SK-N-DZ (cell line): ENCODE results near the gene PROSER1. TPM values are rescaled to one million over a fixed set of nuclear protein-coding genes. Genes with fewer than 3 reads are reported as not detected.
A peak's percentile ranks its signal among the peaks of the same experiment; 100 is the strongest.
"Not testable (repeated sequence)": the region's sequence is repeated elsewhere in the genome, so short reads cannot be mapped to it uniquely, and the experiment has no call there.

Source experiments
- DNase-seq: peaks from one replicate; pipeline ENCODE4 v3.0.0-alpha.2; 2015; ENCODE audit warnings: low spot score
- polyA plus RNA-seq, 2 experiments: library from polyadenylated mRNA; depleted of rRNA; stranded (reverse); fragments of >200 nt; gene quantifications; 2 replicates each; pipeline ENCODE4 v1.2.3, GENCODE V29; 2014

Gene PROSER1
- 22.7 and 23.5 TPM in 2 replicates for polyA plus RNA-seq (2014; cell fraction: cytosol; rRNA removed)
- 37.1 and 54.0 TPM in 2 replicates for polyA plus RNA-seq (2014; cell fraction: nucleus; rRNA removed)

GRCh38 chr13:39037880-39038568 lies at the start of gene PROSER1, which contains the start of gene NHLRC3:
TSS of gene PROSER1 (minus strand) at chr13:39038089. CDS start at chr13:39037242, 847 bp downstream.
TSS of gene NHLRC3 (plus strand) at chr13:39038456. CDS start at chr13:39038640, 184 bp downstream.
- DNase-seq: peak; percentile 96

GRCh38 chr13:39086251-39086945 lies 48.5 kb upstream of the PROSER1 start:
- not testable (repeated sequence) for DNase-seq

GRCh38 chr13:39073983-39074382 lies 36.1 kb upstream of the PROSER1 start:
- no peak for DNase-seq

- no peak for DNase-seq
Observed at GRCh38 chr13:39072842-39073241, 35.0 kb upstream of the PROSER1 start.

GRCh38 chr13:39062004-39062403 lies 24.1 kb upstream of the PROSER1 start:
- no peak for DNase-seq

- no peak for DNase-seq
Observed at GRCh38 chr13:39058040-39058439, 20.2 kb upstream of the PROSER1 start.

- no peak for DNase-seq
Observed at GRCh38 chr13:39056018-39056417, 18.1 kb upstream of the PROSER1 start.

- DNase-seq: no peak
Observed at GRCh38 chr13:39054112-39054511, 16.2 kb upstream of the PROSER1 start.

- DNase-seq: no peak
Observed at GRCh38 chr13:39052944-39053343, 15.1 kb upstream of the PROSER1 start.

GRCh38 chr13:39051157-39051556 lies 13.3 kb upstream of the PROSER1 start:
- peak; percentile 35 for DNase-seq

- no peak for DNase-seq
Observed at GRCh38 chr13:39049274-39049673, 11.4 kb upstream of the PROSER1 start.

GRCh38 chr13:39048806-39049205 lies 10.9 kb upstream of the PROSER1 start:
- no peak for DNase-seq

GRCh38 chr13:39047560-39047959 lies 9.7 kb upstream of the PROSER1 start:
- no peak for DNase-seq

GRCh38 chr13:39044536-39044935 lies 6.6 kb upstream of the PROSER1 start:
- no peak for DNase-seq

- DNase-seq: no peak
Observed at GRCh38 chr13:39040206-39040605, 2.3 kb upstream of the PROSER1 start.

- no peak for DNase-seq
Observed at GRCh38 chr13:39039041-39039440, 1.2 kb upstream of the PROSER1 start.

- no peak for DNase-seq
Observed at GRCh38 chr13:39038569-39039030, 711 bp upstream of the PROSER1 start.

- DNase-seq: no peak
Observed at GRCh38 chr13:39037410-39037879, 444 bp downstream of the PROSER1 start.

- no peak for DNase-seq
Observed at GRCh38 chr13:39036212-39036611, 1.7 kb downstream of the PROSER1 start.

GRCh38 chr13:39035799-39036198 lies 2.1 kb downstream of the PROSER1 start:
- DNase-seq: peak; percentile 40

GRCh38 chr13:39035204-39035603 lies 2.7 kb downstream of the PROSER1 start:
- DNase-seq: no peak

- no peak for DNase-seq
Observed at GRCh38 chr13:39034085-39034484, 3.8 kb downstream of the PROSER1 start.

GRCh38 chr13:39032150-39032549 lies 5.7 kb downstream of the PROSER1 start:
- no peak for DNase-seq
